ENCODE measurements around the gene PPP3CA.

Gene PPP3CA

GRCh38 chr4:101128473-101128872 lies 218.9 kb downstream of the PPP3CA start:
- no peak for DNase-seq (ENCODE audit: insufficient read length, low spot score)
- no peak for FAIRE-seq
- TF ChIP-seq POLR2A (IDR thresholded peaks at IDR 0.05; ENCODE audit: low read depth, low read length) (no peak), TAF1 (IDR thresholded peaks at IDR 0.05; ENCODE audit: low read depth, low read length) (no peak)

- peak; percentile 16 for FAIRE-seq
Observed at GRCh38 chr4:101127176-101127790, 220.0 kb downstream of the PPP3CA start.

GRCh38 chr4:101126059-101126458 lies 221.3 kb downstream of the PPP3CA start:
- DNase-seq (ENCODE audit: insufficient read length, low spot score) (no peak), FAIRE-seq (no peak)
- TF ChIP-seq TAF1 (IDR thresholded peaks at IDR 0.05; ENCODE audit: low read depth, low read length) (no peak), PAX5 (IDR thresholded peaks at IDR 0.05; ENCODE audit: insufficient read depth, low read length, severe bottlenecking) (no peak), POU2F2 (IDR thresholded peaks at IDR 0.05; ENCODE audit: low read depth, low read length) (no peak), SPI1 (IDR thresholded peaks at IDR 0.05; ENCODE audit: low read depth, low read length) (no peak), POLR2A (IDR thresholded peaks at IDR 0.05; ENCODE audit: low read depth, low read length) (no peak), POLR2AphosphoS5 (IDR thresholded peaks at IDR 0.05; ENCODE audit: low read depth, low read length) (no peak)

More at GRCh38 chr4:101127176-101127790, 220.0 kb downstream of the PPP3CA start:
- TF ChIP-seq POLR2A (IDR thresholded peaks at IDR 0.05; ENCODE audit: low read depth, low read length) = no peak
- no peak for TF ChIP-seq TAF1 (IDR thresholded peaks at IDR 0.05; ENCODE audit: low read depth, low read length)
- TF ChIP-seq POLR2AphosphoS5 (IDR thresholded peaks at IDR 0.05; ENCODE audit: low read depth, low read length) = no peak
- no peak for TF ChIP-seq SPI1 (IDR thresholded peaks at IDR 0.05; ENCODE audit: low read depth, low read length)
- no peak for TF ChIP-seq POU2F2 (IDR thresholded peaks at IDR 0.05; ENCODE audit: low read depth, low read length)
- no peak for DNase-seq (ENCODE audit: insufficient read length, low spot score)

GRCh38 chr4:101125045-101125942 lies 222.0 kb downstream of the PPP3CA start:
- FAIRE-seq = no peak
- no peak for TF ChIP-seq PAX5 (IDR thresholded peaks at IDR 0.05; ENCODE audit: insufficient read depth, low read length, severe bottlenecking)
- TF ChIP-seq POLR2A (IDR thresholded peaks at IDR 0.05; ENCODE audit: low read depth, low read length) = no peak
- TF ChIP-seq POU2F2 (IDR thresholded peaks at IDR 0.05; ENCODE audit: low read depth, low read length) = no peak
- TF ChIP-seq SPI1 (IDR thresholded peaks at IDR 0.05; ENCODE audit: low read depth, low read length) = no peak
- TF ChIP-seq POLR2AphosphoS5 (IDR thresholded peaks at IDR 0.05; ENCODE audit: low read depth, low read length) = no peak
- TF ChIP-seq TAF1 (IDR thresholded peaks at IDR 0.05; ENCODE audit: low read depth, low read length) = no peak
- no peak for DNase-seq (ENCODE audit: insufficient read length, low spot score)

GRCh38 chr4:101123231-101123630 lies 224.1 kb downstream of the PPP3CA start:
- TF ChIP-seq POU2F2 (IDR thresholded peaks at IDR 0.05; ENCODE audit: low read depth, low read length) (no peak), TAF1 (IDR thresholded peaks at IDR 0.05; ENCODE audit: low read depth, low read length) (no peak), PAX5 (IDR thresholded peaks at IDR 0.05; ENCODE audit: insufficient read depth, low read length, severe bottlenecking) (no peak), POLR2A (IDR thresholded peaks at IDR 0.05; ENCODE audit: low read depth, low read length) (no peak), POLR2AphosphoS5 (IDR thresholded peaks at IDR 0.05; ENCODE audit: low read depth, low read length) (no peak)
- FAIRE-seq (peak; percentile 20), DNase-seq (ENCODE audit: insufficient read length, low spot score) (no peak)

- TF ChIP-seq TAF1 (IDR thresholded peaks at IDR 0.05; ENCODE audit: low read depth, low read length) = no peak
- TF ChIP-seq POLR2AphosphoS5 (IDR thresholded peaks at IDR 0.05; ENCODE audit: low read depth, low read length) = no peak
- TF ChIP-seq POLR2A (IDR thresholded peaks at IDR 0.05; ENCODE audit: low read depth, low read length) = no peak
- no peak for TF ChIP-seq SPI1 (IDR thresholded peaks at IDR 0.05; ENCODE audit: low read depth, low read length)
- no peak for TF ChIP-seq POU2F2 (IDR thresholded peaks at IDR 0.05; ENCODE audit: low read depth, low read length)
- TF ChIP-seq PAX5 (IDR thresholded peaks at IDR 0.05; ENCODE audit: insufficient read depth, low read length, severe bottlenecking) = no peak
- DNase-seq (ENCODE audit: insufficient read length, low spot score) = no peak
- no peak for FAIRE-seq
Observed at GRCh38 chr4:101122019-101122418, 225.3 kb downstream of the PPP3CA start.

GRCh38 chr4:101119141-101119540 lies 228.2 kb downstream of the PPP3CA start:
- DNase-seq (ENCODE audit: insufficient read length, low spot score) (no peak), FAIRE-seq (no peak)
- no peak for TF ChIP-seq POLR2AphosphoS5 (IDR thresholded peaks at IDR 0.05; ENCODE audit: low read depth, low read length)
- no peak for TF ChIP-seq PAX5 (IDR thresholded peaks at IDR 0.05; ENCODE audit: insufficient read depth, low read length, severe bottlenecking)
- no peak for TF ChIP-seq SPI1 (IDR thresholded peaks at IDR 0.05; ENCODE audit: low read depth, low read length)
- TF ChIP-seq TAF1 (IDR thresholded peaks at IDR 0.05; ENCODE audit: low read depth, low read length) = no peak
- no peak for TF ChIP-seq POLR2A (IDR thresholded peaks at IDR 0.05; ENCODE audit: low read depth, low read length)
- TF ChIP-seq POU2F2 (IDR thresholded peaks at IDR 0.05; ENCODE audit: low read depth, low read length) = no peak

- FAIRE-seq (no peak), DNase-seq (ENCODE audit: insufficient read length, low spot score) (no peak)
- TF ChIP-seq POLR2A (IDR thresholded peaks at IDR 0.05; ENCODE audit: low read depth, low read length) = no peak
- no peak for TF ChIP-seq POLR2AphosphoS5 (IDR thresholded peaks at IDR 0.05; ENCODE audit: low read depth, low read length)
- no peak for TF ChIP-seq TAF1 (IDR thresholded peaks at IDR 0.05; ENCODE audit: low read depth, low read length)
- no peak for TF ChIP-seq POU2F2 (IDR thresholded peaks at IDR 0.05; ENCODE audit: low read depth, low read length)
- no peak for TF ChIP-seq SPI1 (IDR thresholded peaks at IDR 0.05; ENCODE audit: low read depth, low read length)
- no peak for TF ChIP-seq PAX5 (IDR thresholded peaks at IDR 0.05; ENCODE audit: insufficient read depth, low read length, severe bottlenecking)
Observed at GRCh38 chr4:101118617-101119016, 228.7 kb downstream of the PPP3CA start.

- DNase-seq (ENCODE audit: insufficient read length, low spot score) (no peak), FAIRE-seq (no peak)
- TF ChIP-seq TAF1 (IDR thresholded peaks at IDR 0.05; ENCODE audit: low read depth, low read length) (no peak), POLR2A (IDR thresholded peaks at IDR 0.05; ENCODE audit: low read depth, low read length) (no peak), POU2F2 (IDR thresholded peaks at IDR 0.05; ENCODE audit: low read depth, low read length) (no peak), PAX5 (IDR thresholded peaks at IDR 0.05; ENCODE audit: insufficient read depth, low read length, severe bottlenecking) (no peak)
Observed at GRCh38 chr4:101115887-101116286, 231.4 kb downstream of the PPP3CA start.
